ENCODE data around the gene MUC16.
A peak's percentile ranks its signal among the peaks of the same experiment; 100 is the strongest.

Gene MUC16

GRCh38 chr19:8988204-8988603 lies 22.0 kb downstream of the MUC16 start:
- no peaks in the 10 kb centered on the region for H3K27me3 ChIP-seq (ENCODE audit: insufficient read depth, low read length)
- H3K4me2 ChIP-seq (ENCODE audit: low read length) = no peak overlapping the region
- no peaks in the 10 kb centered on the region for H4K20me1 ChIP-seq (ENCODE audit: insufficient read depth, low read length)
- no peaks in the 10 kb centered on the region for H3K79me2 ChIP-seq (ENCODE audit: insufficient read depth, low read length)
- H3K9ac ChIP-seq (ENCODE audit: low read length) = no peak overlapping the region
- no peak overlapping the region for H3K27ac ChIP-seq (ENCODE audit: low read depth, low read length, poor library complexity, severe bottlenecking)
- TF ChIP-seq EZH2 (IDR thresholded peaks at IDR 0.05; ENCODE audit: borderline replicate concordance, low read length) = no peak
- peak; percentile 35; the same call in 1 of the 2 replicates for TF ChIP-seq CTCF (IDR thresholded peaks at IDR 0.05; ENCODE audit: low read length)
- no peaks in the 10 kb centered on the region for H3F3A ChIP-seq (ENCODE audit: insufficient read depth, low read length)
- H3K4me3 ChIP-seq (ENCODE audit: low read depth, low read length, poor library complexity, severe bottlenecking) = no peak overlapping the region
- no peaks in the 10 kb centered on the region for H3K9me2 ChIP-seq (ENCODE audit: low read depth, low read length)
- H3K36me3 ChIP-seq (ENCODE audit: insufficient read depth, low read length) = no peaks in the 10 kb centered on the region
- no peaks in the 10 kb centered on the region for H3K9me3 ChIP-seq (ENCODE audit: low read length)
- no peak overlapping the region for H2AFZ ChIP-seq (ENCODE audit: low read length)
- H3K4me1 ChIP-seq (ENCODE audit: insufficient read depth, low read length, severe bottlenecking) = no peaks in the 10 kb centered on the region

GRCh38 chr19:8986296-8986695 lies 23.9 kb downstream of the MUC16 start:
- H3K4me2 ChIP-seq (ENCODE audit: low read length) = no peak overlapping the region

GRCh38 chr19:8973501-8974091 lies 36.6 kb downstream of the MUC16 start:
- no peak overlapping the region for H3K4me3 ChIP-seq (ENCODE audit: low read depth, low read length, poor library complexity, severe bottlenecking)
- no peak for TF ChIP-seq CTCF (IDR thresholded peaks at IDR 0.05; ENCODE audit: low read length)
- TF ChIP-seq EZH2 (IDR thresholded peaks at IDR 0.05; ENCODE audit: borderline replicate concordance, low read length) = no peak
- H2AFZ ChIP-seq (ENCODE audit: low read length) = no peak overlapping the region
- H3F3A ChIP-seq (ENCODE audit: insufficient read depth, low read length) = no peaks in the 10 kb centered on the region
- no peaks in the 10 kb centered on the region for H3K9me2 ChIP-seq (ENCODE audit: low read depth, low read length)
- H3K36me3 ChIP-seq (ENCODE audit: insufficient read depth, low read length) = no peaks in the 10 kb centered on the region
- H3K79me2 ChIP-seq (ENCODE audit: insufficient read depth, low read length) = no peaks in the 10 kb centered on the region
- no peak overlapping the region for H3K27ac ChIP-seq (ENCODE audit: low read depth, low read length, poor library complexity, severe bottlenecking)
- H3K4me2 ChIP-seq (ENCODE audit: low read length) = no peak overlapping the region
- H3K9me3 ChIP-seq (ENCODE audit: low read length) = no peaks in the 10 kb centered on the region
- no peak overlapping the region for H3K9ac ChIP-seq (ENCODE audit: low read length)
- no peaks in the 10 kb centered on the region for H4K20me1 ChIP-seq (ENCODE audit: insufficient read depth, low read length)
- H3K4me1 ChIP-seq (ENCODE audit: insufficient read depth, low read length, severe bottlenecking) = no peaks in the 10 kb centered on the region
- no peaks in the 10 kb centered on the region for H3K27me3 ChIP-seq (ENCODE audit: insufficient read depth, low read length)

More at GRCh38 chr19:8986296-8986695, 23.9 kb downstream of the MUC16 start:
- H3K9me2 ChIP-seq (ENCODE audit: low read depth, low read length) = no peaks in the 10 kb centered on the region
- H3K79me2 ChIP-seq (ENCODE audit: insufficient read depth, low read length) = no peaks in the 10 kb centered on the region
- H3K4me3 ChIP-seq (ENCODE audit: low read depth, low read length, poor library complexity, severe bottlenecking) = no peak overlapping the region
- H2AFZ ChIP-seq (ENCODE audit: low read length) = no peak overlapping the region
- H3F3A ChIP-seq (ENCODE audit: insufficient read depth, low read length) = no peaks in the 10 kb centered on the region
- no peaks in the 10 kb centered on the region for H4K20me1 ChIP-seq (ENCODE audit: insufficient read depth, low read length)
- H3K9me3 ChIP-seq (ENCODE audit: low read length) = no peaks in the 10 kb centered on the region
- TF ChIP-seq EZH2 (IDR thresholded peaks at IDR 0.05; ENCODE audit: borderline replicate concordance, low read length) = no peak
- TF ChIP-seq CTCF (IDR thresholded peaks at IDR 0.05; ENCODE audit: low read length) = no peak
- no peaks in the 10 kb centered on the region for H3K27me3 ChIP-seq (ENCODE audit: insufficient read depth, low read length)
- no peak overlapping the region for H3K9ac ChIP-seq (ENCODE audit: low read length)
- no peak overlapping the region for H3K27ac ChIP-seq (ENCODE audit: low read depth, low read length, poor library complexity, severe bottlenecking)
- H3K36me3 ChIP-seq (ENCODE audit: insufficient read depth, low read length) = no peaks in the 10 kb centered on the region
- no peaks in the 10 kb centered on the region for H3K4me1 ChIP-seq (ENCODE audit: insufficient read depth, low read length, severe bottlenecking)

Data from OCI-LY1 (cell line).